ENCODE data around the gene CRYBG2.

CRYBG2 gene

GRCh38 chr1:26350343-26350700, 3.6 kb downstream of the CRYBG2 start:
- no peak overlapping the region for H3K4me3 ChIP-seq (ENCODE audit: severe bottlenecking)
- peak overlapping the region; percentile 85 for H3K27ac ChIP-seq (ENCODE audit: poor library complexity, severe bottlenecking)
- peaks cover 3% of the 10 kb centered on the region; the same call in 1 of the 2 replicates for H3K36me3 ChIP-seq (ENCODE audit: low read depth)
- H3K27me3 ChIP-seq (ENCODE audit: insufficient read depth, poor library complexity, severe bottlenecking) = no peaks in the 10 kb centered on the region
- ATAC-seq (ENCODE audit: low read depth) = no peak
- TF ChIP-seq CTCF (IDR thresholded peaks at IDR 0.05; ENCODE audit: poor library complexity, severe bottlenecking) = no peak
- H3K9me3 ChIP-seq (ENCODE audit: severe bottlenecking) = no peaks in the 10 kb centered on the region
- H3K4me1 ChIP-seq (ENCODE audit: insufficient read depth, poor library complexity, severe bottlenecking) = peaks cover 51% of the 10 kb centered on the region
- DNase-seq (ENCODE audit: low spot score) = no peak

DNA sequence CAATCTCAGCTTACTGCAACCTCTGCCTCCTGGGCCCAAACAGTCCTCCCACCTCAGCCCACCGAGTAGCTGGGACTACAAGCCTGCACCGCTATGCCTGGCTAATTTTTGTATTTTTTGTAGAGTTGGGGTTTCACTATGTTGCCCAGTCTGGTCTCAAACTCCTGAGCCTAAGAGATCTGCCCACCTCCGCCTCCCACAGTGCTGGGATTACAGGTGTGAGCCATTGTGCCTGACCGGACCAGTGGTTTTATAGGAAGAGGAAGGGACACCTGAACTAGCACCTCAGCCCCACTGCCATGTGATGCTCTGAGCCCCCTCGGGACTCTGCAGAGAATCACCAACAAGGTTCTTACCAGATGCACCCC, 4.1 kb downstream of the CRYBG2 start:
- peaks cover 3% of the 10 kb centered on the region; the same call in 1 of the 2 replicates for H3K36me3 ChIP-seq (ENCODE audit: low read depth)
- DNase-seq (ENCODE audit: low spot score) = no peak
- H3K9me3 ChIP-seq (ENCODE audit: severe bottlenecking) = no peaks in the 10 kb centered on the region
- no peak overlapping the region for H3K4me3 ChIP-seq (ENCODE audit: severe bottlenecking)
- no peak for TF ChIP-seq CTCF (IDR thresholded peaks at IDR 0.05; ENCODE audit: poor library complexity, severe bottlenecking)
- peak overlapping the region; percentile 85 for H3K27ac ChIP-seq (ENCODE audit: poor library complexity, severe bottlenecking)
- no peaks in the 10 kb centered on the region for H3K27me3 ChIP-seq (ENCODE audit: insufficient read depth, poor library complexity, severe bottlenecking)
- H3K4me1 ChIP-seq (ENCODE audit: insufficient read depth, poor library complexity, severe bottlenecking) = peaks cover 51% of the 10 kb centered on the region
- ATAC-seq (ENCODE audit: low read depth) = no peak

- no peak overlapping the region for H3K4me3 ChIP-seq (ENCODE audit: severe bottlenecking)
- no peak for TF ChIP-seq CTCF (IDR thresholded peaks at IDR 0.05; ENCODE audit: poor library complexity, severe bottlenecking)
- peaks cover 3% of the 10 kb centered on the region; the same call in 1 of the 2 replicates for H3K36me3 ChIP-seq (ENCODE audit: low read depth)
- peak overlapping the region; percentile 85 for H3K27ac ChIP-seq (ENCODE audit: poor library complexity, severe bottlenecking)
- H3K27me3 ChIP-seq (ENCODE audit: insufficient read depth, poor library complexity, severe bottlenecking) = no peaks in the 10 kb centered on the region
- peaks cover 51% of the 10 kb centered on the region for H3K4me1 ChIP-seq (ENCODE audit: insufficient read depth, poor library complexity, severe bottlenecking)
- H3K9me3 ChIP-seq (ENCODE audit: severe bottlenecking) = no peaks in the 10 kb centered on the region
- ATAC-seq (ENCODE audit: low read depth) (peak; percentile 67), DNase-seq (ENCODE audit: low spot score) (peak; percentile 88)
Measured at GRCh38 chr1:26349188-26349876, 4.6 kb downstream of the CRYBG2 start.

- no peaks in the 10 kb centered on the region for H3K27me3 ChIP-seq (ENCODE audit: insufficient read depth, poor library complexity, severe bottlenecking)
- H3K27ac ChIP-seq (ENCODE audit: poor library complexity, severe bottlenecking) = no peak overlapping the region
- H3K4me3 ChIP-seq (ENCODE audit: severe bottlenecking) = no peak overlapping the region
- H3K4me1 ChIP-seq (ENCODE audit: insufficient read depth, poor library complexity, severe bottlenecking) = peaks cover 27% of the 10 kb centered on the region
- no peaks in the 10 kb centered on the region for H3K9me3 ChIP-seq (ENCODE audit: severe bottlenecking)
- H3K36me3 ChIP-seq (ENCODE audit: low read depth) = peaks cover 3% of the 10 kb centered on the region; the same call in 1 of the 2 replicates
- no peak for TF ChIP-seq CTCF (IDR thresholded peaks at IDR 0.05; ENCODE audit: poor library complexity, severe bottlenecking)
- DNase-seq (ENCODE audit: low spot score) (no peak), ATAC-seq (ENCODE audit: low read depth) (no peak)
Measured at GRCh38 chr1:26346274-26347033, 7.5 kb downstream of the CRYBG2 start.

Measured in RWPE2 (cell line).